ENCODE measurements around the gene ARHGEF25.
"Not testable (repeated sequence)": the region's sequence is repeated elsewhere in the genome, so short reads cannot be mapped to it uniquely, and the experiment has no call there.

Gene ARHGEF25

GRCh38 chr12:57609781-57610553, 1.3 kb upstream of the ARHGEF25 start:
- no peak for DNase-seq

GRCh38 chr12:57610554-57611107, 604 bp upstream of the ARHGEF25 start:
- DNase-seq = no peak

- no peak for DNase-seq
These were observed 834 bp downstream of the ARHGEF25 start for GRCh38 chr12:57611827-57612710.

GRCh38 chr12:57612711-57613426, 1.6 kb downstream of the ARHGEF25 start:
- DNase-seq = no peak

- no peak for DNase-seq
These were observed 2.3 kb downstream of the ARHGEF25 start for GRCh38 chr12:57613427-57614109.

GRCh38 chr12:57614178-57614947, 3.1 kb downstream of the ARHGEF25 start:
- DNase-seq = no peak

GRCh38 chr12:57614948-57615500, 3.8 kb downstream of the ARHGEF25 start:
- no peak for DNase-seq

GRCh38 chr12:57615637-57616036, 4.4 kb downstream of the ARHGEF25 start:
- no peak for DNase-seq

- DNase-seq = no peak
These were observed 5.3 kb downstream of the ARHGEF25 start for GRCh38 chr12:57616383-57617101.

GRCh38 chr12:57617942-57618341, 6.7 kb downstream of the ARHGEF25 start:
- no peak for DNase-seq

GRCh38 chr12:57618431-57618830, 7.2 kb downstream of the ARHGEF25 start:
- DNase-seq = not testable (repeated sequence)

- DNase-seq = no peak
These were observed 7.8 kb downstream of the ARHGEF25 start for GRCh38 chr12:57618966-57619433.

GRCh38 chr12:57619434-57620244, 8.4 kb downstream of the ARHGEF25 start:
- no peak for DNase-seq

- no peak for DNase-seq
These were observed 9.2 kb downstream of the ARHGEF25 start for GRCh38 chr12:57620245-57620935.

- no peak for DNase-seq
These were observed 9.8 kb downstream of the ARHGEF25 start for GRCh38 chr12:57620936-57621496.

- DNase-seq = peak; percentile 34 to 68
These were observed 10.5 kb downstream of the ARHGEF25 start for GRCh38 chr12:57621497-57622292.
